HEK293T (cell line): ENCODE results near the gene GRIA3.

Experiments used
- BHLHE40 ChIP-seq: fragments of 450-650 bp; IDR thresholded peaks from 2 replicates; pipeline ENCODE4 v1.6.1; 2016; ENCODE audit warnings: mild to moderate bottlenecking, moderate library complexity, borderline replicate concordance
- ELF4 ChIP-seq: fragments of 450-650 bp; IDR thresholded peaks from 2 replicates; pipeline ENCODE4 v1.6.1; 2017; ENCODE audit warnings: antibody characterized with exemption
- FOXA1 ChIP-seq: fragments of 450-650 bp; IDR thresholded peaks from 2 replicates; pipeline ENCODE4 v1.6.1; 2016; ENCODE audit warnings: mild to moderate bottlenecking
- FOXK2 ChIP-seq: fragments of 450-650 bp; IDR thresholded peaks from 2 replicates; pipeline ENCODE4 v1.6.1; 2016; ENCODE audit warnings: mild to moderate bottlenecking
- FOXM1 ChIP-seq: fragments of 450-650 bp; IDR thresholded peaks from 2 replicates; pipeline ENCODE4 v1.6.1; 2017; ENCODE audit warnings: mild to moderate bottlenecking, borderline replicate concordance
- LEF1 ChIP-seq: fragments of 450-650 bp; IDR thresholded peaks from 2 replicates; pipeline ENCODE4 v1.6.1; 2017; ENCODE audit warnings: mild to moderate bottlenecking, borderline replicate concordance
- PKNOX1 ChIP-seq: fragments of 450-650 bp; IDR thresholded peaks from 2 replicates; pipeline ENCODE4 v1.6.1; 2016
- SP1 ChIP-seq: fragments of 450-650 bp; IDR thresholded peaks from 2 replicates; pipeline ENCODE4 v1.6.1; 2017
- SUZ12 ChIP-seq: fragments of 450-650 bp; IDR thresholded peaks from 2 replicates; pipeline ENCODE4 v1.6.1; 2016; ENCODE audit warnings: mild to moderate bottlenecking
- TARDBP ChIP-seq: fragments of 450-650 bp; IDR thresholded peaks from 2 replicates; pipeline ENCODE4 v1.6.1; 2016
- ZNF384 ChIP-seq: fragments of 450-650 bp; IDR thresholded peaks from 2 replicates; pipeline ENCODE4 v1.6.1; 2016

DNA sequence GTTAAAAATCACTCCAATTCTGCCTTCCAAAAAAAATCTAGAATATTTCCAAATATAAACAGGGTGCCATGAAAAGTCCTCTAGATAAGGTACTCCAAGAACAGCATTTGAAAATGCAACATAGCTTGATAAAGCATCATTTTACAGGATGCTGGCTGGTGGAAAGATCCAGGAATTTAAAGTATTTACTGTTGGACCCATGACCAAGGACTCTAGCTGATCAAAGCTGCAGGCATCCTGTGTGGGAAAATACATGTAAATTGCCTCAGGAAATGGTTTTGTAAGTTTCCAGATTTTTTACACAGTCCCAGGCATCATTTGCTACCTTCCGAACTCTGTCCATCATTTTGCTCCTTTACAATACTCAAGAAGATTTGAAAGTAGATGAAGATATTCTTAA is 164.4 kb downstream of the GRIA3 start:
- no peak for TF ChIP-seq PKNOX1
- no peak for TF ChIP-seq BHLHE40
- no peak for TF ChIP-seq FOXK2
- no peak for TF ChIP-seq ZNF384
- TF ChIP-seq ELF4 = no peak
- TF ChIP-seq SP1 = no peak
- no peak for TF ChIP-seq LEF1
- no peak for TF ChIP-seq FOXM1
- no peak for TF ChIP-seq TARDBP
- TF ChIP-seq FOXA1 = no peak
- TF ChIP-seq SUZ12 = no peak
